GM12892 (cell line): ENCODE data around the gene MFN1.

Source experiments
- DNase-seq: peaks from one replicate; pipeline ENCODE4 v3.0.0; 2011; ENCODE audit not compliant: insufficient read length
- FAIRE-seq: peaks from 2 replicates; lab custom pipeline; 2011; peaks lifted over from hg19 to GRCh38; lab: Jason Lieb, UNC
- POLR2A ChIP-seq: IDR thresholded peaks from 2 replicates; pipeline ENCODE4 v1.6.1; 2011; ENCODE audit warnings: low read depth, low read length, control low read depth
- POLR2AphosphoS5 ChIP-seq: IDR thresholded peaks from 2 replicates; pipeline ENCODE4 v1.6.1; 2011; ENCODE audit warnings: low read depth, low read length, control low read depth
- TAF1 ChIP-seq: IDR thresholded peaks from 2 replicates; pipeline ENCODE4 v1.6.1; 2011; ENCODE audit warnings: low read depth, mild to moderate bottlenecking, control low read depth, low read length, borderline replicate concordance

Gene MFN1

GRCh38 chr3:179410999-179411398 is 63.5 kb downstream of the MFN1 start:
- no peak for TF ChIP-seq POLR2A
- FAIRE-seq (no peak), DNase-seq (no peak)

- DNase-seq (no peak), FAIRE-seq (no peak)
- TF ChIP-seq POLR2A = no peak
- TF ChIP-seq POLR2AphosphoS5 = no peak
- TF ChIP-seq TAF1 = no peak
Observed at GRCh38 chr3:179414804-179415203, 67.3 kb downstream of the MFN1 start.

GRCh38 chr3:179415377-179415776 is 67.9 kb downstream of the MFN1 start:
- TF ChIP-seq TAF1 (no peak), POLR2A (no peak), POLR2AphosphoS5 (no peak)
- DNase-seq (no peak), FAIRE-seq (no peak)

GRCh38 chr3:179416681-179417080 is 69.2 kb downstream of the MFN1 start:
- no peak for DNase-seq
- no peak for FAIRE-seq
- TF ChIP-seq TAF1 = no peak
- TF ChIP-seq POLR2A = no peak
- TF ChIP-seq POLR2AphosphoS5 = no peak

DNA sequence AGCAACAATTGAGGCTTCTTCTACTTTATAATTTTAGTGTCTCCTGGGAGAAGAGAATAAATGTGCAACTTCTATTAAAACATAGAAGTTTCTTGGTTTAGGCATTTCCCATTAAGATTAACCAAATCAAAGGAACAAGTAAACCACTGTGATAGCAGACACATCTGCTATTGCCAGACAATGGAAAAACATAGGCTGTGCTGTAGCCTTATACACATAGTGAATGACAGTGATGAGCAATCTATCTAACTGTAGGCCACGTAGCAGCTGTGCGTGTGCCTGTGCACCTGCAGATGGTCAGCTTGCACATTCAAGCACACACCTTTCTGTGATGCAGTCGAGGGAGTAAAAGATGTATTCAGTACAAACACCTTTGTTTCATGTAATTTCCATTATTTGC is 71.1 kb downstream of the MFN1 start:
- FAIRE-seq = no peak
- DNase-seq = no peak
- TF ChIP-seq POLR2A (no peak), POLR2AphosphoS5 (no peak), TAF1 (no peak)

DNA sequence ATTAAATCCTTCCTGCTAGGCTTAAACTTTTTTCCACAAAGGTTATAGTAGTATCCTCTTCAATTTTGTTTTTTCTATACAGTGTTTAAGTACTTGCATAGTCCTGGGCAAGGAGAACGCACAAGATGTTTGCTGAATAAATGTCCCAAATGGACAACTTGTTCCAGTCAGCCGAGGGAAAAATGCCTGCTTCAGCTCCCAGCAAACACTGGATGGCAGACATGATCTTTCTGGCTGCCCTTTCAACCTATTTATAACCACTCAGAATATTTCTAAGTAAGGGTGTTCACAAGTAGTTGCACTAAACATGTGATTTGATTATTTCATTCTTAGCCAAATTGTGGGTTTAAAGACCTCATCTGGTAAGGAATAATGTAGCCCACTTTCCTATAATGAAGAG is 74.0 kb downstream of the MFN1 start:
- FAIRE-seq (no peak), DNase-seq (no peak)
- TF ChIP-seq POLR2AphosphoS5 (no peak), POLR2A (no peak)

- no peak for TF ChIP-seq TAF1
- TF ChIP-seq POLR2A = no peak
- no peak for TF ChIP-seq POLR2AphosphoS5
- no peak for FAIRE-seq
- no peak for DNase-seq
Observed at GRCh38 chr3:179425075-179425474, 77.6 kb downstream of the MFN1 start.

DNA sequence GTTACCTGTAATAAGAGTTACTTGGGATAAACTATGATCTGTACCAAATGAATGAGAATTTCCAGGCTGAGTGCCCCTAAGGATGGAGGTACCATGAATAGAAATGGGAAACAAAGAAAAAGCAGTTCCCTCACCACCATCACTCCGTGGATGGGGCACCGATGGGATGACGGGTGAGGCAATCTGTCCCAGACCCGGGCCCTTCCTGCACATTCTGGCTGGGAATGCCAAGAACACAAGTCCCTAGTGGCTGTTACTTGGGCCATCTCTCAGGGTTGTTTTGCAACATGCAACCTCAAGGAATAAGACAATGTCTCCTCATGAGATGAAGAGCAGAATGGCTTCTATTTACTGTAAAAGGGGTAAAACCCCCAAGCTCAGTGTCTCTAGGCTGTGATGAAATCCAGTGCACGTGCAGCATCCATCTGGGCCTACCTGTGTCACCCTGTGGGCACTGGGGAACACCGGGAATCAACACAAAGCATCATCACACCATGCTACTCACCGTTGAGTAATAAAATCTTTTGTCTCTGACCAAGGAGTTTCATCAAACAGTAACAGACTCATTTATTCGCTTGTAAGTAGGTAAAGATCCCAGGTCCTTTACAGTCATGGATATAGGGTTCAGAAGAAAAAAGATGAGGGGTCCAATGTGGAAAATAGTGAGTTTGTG is 81.5 kb downstream of the MFN1 start:
- DNase-seq = no peak
- TF ChIP-seq TAF1 = no peak
- FAIRE-seq = no peak

GRCh38 chr3:179430277-179430870 is 82.9 kb downstream of the MFN1 start:
- DNase-seq = no peak
- FAIRE-seq = no peak
- TF ChIP-seq POLR2AphosphoS5 (no peak), TAF1 (no peak), POLR2A (no peak)

DNA sequence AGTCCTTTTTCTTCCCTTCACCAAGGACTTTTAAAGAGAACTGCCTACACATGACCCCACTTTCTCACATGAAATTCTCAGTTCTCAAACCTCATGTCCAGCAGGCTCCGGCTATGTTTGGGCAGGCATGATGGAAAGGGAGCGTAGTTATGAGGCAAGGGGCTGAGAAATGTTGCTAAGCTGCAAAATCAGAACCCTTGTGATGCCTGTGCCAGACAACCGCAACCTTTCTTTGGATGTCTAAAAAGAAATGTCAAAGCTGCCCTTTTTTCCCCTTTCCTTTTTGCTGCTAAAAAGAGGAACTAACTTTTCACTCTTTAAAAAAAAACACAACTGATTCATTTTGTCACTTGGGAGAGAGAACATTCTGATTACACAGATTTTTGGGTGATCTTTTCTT is 84.5 kb downstream of the MFN1 start:
- DNase-seq (no peak), FAIRE-seq (no peak)
- no peak for TF ChIP-seq TAF1
- no peak for TF ChIP-seq POLR2A
- no peak for TF ChIP-seq POLR2AphosphoS5

DNA sequence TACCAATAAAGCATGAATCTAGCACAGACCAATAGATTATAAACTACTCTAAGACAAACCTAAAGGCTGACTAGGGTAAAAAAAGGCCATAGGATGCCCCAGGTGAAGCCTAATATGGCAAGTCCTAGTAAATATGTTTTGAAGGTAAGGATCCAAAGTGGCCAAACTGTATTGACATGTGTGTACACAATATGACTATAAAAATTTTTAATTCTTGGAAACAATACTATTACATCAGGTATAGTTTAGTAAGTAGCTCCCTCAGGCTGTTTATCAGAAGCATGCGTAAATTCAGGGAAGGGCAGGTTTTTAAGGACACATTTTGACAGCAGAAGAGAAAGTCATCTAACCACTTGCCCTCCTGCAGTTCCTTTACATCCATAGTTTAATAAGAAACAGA is 84.9 kb downstream of the MFN1 start:
- TF ChIP-seq POLR2AphosphoS5 = no peak
- TF ChIP-seq POLR2A = no peak
- TF ChIP-seq TAF1 = no peak
- DNase-seq (no peak), FAIRE-seq (no peak)

GRCh38 chr3:179436517-179436916 is 89.0 kb downstream of the MFN1 start:
- FAIRE-seq (no peak), DNase-seq (no peak)
- TF ChIP-seq TAF1 (no peak), POLR2A (no peak), POLR2AphosphoS5 (no peak)

DNA sequence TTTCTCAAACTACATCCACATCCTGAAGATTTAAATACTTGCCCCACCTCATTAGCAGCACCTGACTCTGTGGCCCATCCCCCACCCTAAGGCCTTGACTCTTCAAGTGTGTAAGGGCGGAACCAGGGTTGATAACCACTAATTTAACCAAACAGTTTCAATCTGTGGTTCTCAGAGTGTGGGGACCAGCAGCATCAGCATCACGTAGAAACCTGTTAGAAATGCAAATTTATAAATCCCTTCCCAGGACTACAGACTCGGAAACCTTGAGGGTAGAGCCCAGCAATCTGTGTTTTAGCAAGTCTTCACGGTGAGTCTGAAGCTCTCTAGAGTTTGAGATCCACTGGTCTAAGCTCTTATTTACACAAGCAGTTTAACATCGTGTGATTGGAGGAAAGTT is 91.3 kb downstream of the MFN1 start:
- FAIRE-seq = peak; percentile 81
- DNase-seq = no peak
- no peak for TF ChIP-seq TAF1
- no peak for TF ChIP-seq POLR2AphosphoS5
- TF ChIP-seq POLR2A = no peak
